ENCODE results near the gene VSIG10L.

The VSIG10L gene

GRCh38 chr19:51341976-51342580 is at the start of gene VSIG10L:
VSIG10L (minus strand) TSS chr19:51342139; CDS start chr19:51342124, 15 bp downstream.
- no peak for DNase-seq (ENCODE audit: low read depth in 2 of 2, low spot score in 1 of 2)

GRCh38 chr19:51391073-51391611 is 49.2 kb upstream of the VSIG10L start:
- no peak for DNase-seq (ENCODE audit: low read depth in 2 of 2, low spot score in 1 of 2)

DNA sequence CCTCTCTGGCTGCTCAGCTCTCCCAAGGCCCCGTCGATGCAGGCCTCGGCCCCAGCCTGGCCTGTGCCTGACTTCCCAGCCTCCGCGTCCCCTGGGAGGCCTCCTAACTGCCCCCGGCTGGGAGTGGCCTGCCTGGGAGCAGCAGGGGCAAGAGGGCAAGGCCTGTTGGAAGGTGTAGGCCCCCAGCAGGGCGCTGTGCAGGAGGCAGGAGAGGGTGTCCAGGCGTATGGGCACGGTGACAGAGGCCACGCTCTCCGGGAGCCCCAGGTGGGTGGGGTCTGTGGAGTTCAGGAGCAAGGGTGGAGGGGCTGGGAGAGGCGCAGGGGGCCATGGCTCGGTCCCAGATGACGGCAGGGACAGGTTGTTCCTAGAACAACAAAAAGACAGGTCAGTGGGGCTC is 47.2 kb upstream of the VSIG10L start:
- DNase-seq (ENCODE audit: low read depth in 2 of 2, low spot score in 1 of 2): no peak

DNA sequence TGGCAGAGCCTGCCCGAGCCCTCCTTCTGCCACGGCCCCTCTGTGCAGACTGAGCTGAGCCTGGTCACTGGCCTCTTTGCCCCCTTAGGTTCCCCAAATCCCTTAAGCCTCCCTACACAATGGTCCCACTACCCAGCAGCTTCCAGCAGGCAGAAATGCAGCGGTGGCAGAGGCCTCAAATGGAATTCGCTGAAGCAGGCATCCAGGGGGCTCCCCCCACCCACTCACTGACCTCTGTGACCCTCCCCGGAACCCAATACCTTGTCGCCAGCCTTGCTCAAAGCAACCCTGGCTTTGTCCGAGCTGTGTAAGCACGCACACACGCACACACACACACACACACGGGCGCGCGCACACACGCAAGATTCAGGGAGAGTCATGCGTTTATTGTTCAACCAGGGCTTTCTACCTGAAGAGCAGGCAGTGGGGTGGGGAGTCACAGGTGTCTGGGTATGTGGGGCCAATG is 46.0 kb upstream of the VSIG10L start, which contains the start of gene LIM2:
LIM2 (minus strand) TSS at position 51 of the 466 bp plus-strand sequence. CDS start 531 bp downstream, outside the sequence.
- DNase-seq (ENCODE audit: low read depth in 2 of 2, low spot score in 1 of 2): no peak

DNA sequence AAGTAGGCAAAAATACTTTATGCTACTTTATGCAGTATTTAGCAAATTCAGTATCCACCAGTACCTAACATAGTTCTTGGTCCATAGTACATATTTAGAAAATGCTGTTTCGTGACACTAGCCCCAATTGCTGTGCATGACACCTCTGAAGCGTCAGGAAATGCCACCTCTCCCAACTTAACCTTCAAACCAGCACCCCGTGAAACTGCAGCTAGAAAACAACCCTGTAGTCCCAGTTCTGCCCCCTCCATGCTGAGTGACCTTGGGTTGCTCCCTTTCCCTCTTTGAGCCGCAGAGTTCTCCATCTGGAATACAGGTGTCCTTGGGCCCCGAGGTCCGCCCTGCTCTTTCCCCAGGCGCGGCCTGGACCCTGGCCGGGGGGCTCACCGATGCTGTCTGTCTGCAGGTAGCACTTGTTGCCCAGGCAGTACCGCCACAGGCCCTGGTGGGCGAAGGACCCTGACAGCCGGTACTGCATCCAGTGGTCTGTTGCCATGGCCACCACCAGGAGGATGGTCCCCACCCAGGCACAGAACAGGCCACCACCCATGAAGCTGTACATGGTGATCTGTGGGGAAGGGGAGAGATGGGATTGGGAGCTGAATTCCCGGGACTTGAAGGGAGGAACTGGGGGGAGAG is 45.1 kb upstream of the VSIG10L start:
- no peak for DNase-seq (ENCODE audit: low read depth in 2 of 2, low spot score in 1 of 2)

DNA sequence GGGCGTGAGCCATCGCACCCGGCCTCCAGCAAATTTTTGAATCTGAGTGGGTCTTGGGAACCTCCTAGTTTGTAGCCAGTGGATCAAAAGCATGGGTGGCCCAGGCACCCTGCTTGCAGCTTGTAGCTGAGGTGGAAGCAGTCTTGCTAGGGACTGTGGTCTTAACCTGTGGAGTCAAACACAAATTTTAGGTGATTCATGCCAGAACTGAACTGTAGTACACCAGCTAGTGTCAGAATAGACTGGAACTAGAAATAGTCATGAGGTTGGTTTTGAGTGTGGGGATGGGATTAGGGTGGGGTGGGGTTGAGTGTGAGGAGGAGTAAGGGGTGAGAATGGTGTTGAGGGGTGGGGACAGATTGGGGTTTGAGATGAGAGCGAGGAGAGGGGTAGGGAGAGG is 40.1 kb upstream of the VSIG10L start:
- no peak for DNase-seq (ENCODE audit: low read depth in 2 of 2, low spot score in 1 of 2)

DNA sequence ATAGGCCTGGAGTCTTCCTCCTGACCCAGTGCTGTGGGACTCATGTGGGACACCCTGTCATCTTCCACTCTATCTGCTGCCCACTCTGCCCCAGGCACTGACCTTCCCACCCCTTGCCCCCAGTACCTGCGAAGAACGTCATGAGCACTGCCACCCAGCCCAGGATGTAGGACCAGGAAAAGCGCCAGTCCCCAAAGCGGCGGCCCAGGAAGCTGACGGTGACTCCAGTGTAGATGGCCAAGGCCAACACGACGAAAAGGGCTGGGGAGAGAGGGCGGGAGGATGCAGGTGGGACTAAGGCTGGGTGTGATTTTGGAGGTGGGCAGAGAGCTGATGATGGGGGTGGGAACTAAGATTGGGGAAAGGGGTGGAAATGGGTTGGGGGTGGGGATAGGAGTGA is 38.4 kb upstream of the VSIG10L start:
- no peak for DNase-seq (ENCODE audit: low read depth in 2 of 2, low spot score in 1 of 2)

DNA sequence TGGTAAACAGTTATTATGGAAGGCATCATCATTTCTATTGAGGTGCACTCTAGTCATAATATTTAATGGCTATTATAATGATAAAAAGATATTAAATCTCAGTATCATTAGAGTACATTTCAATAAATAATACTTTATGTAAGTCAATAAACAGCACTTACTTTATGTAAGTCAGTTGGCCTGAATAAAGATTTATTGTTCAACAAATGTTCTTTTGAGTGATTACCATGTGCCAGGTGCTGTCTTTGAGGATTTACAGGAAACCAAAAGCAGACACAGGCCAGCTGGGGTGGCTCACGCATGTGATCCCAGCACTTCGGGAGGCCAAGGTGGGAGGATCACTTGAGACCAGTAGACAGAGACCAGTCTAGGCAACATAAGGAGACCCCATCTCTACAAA is 35.5 kb upstream of the VSIG10L start:
- no peak for DNase-seq (ENCODE audit: low read depth in 2 of 2, low spot score in 1 of 2)

DNA sequence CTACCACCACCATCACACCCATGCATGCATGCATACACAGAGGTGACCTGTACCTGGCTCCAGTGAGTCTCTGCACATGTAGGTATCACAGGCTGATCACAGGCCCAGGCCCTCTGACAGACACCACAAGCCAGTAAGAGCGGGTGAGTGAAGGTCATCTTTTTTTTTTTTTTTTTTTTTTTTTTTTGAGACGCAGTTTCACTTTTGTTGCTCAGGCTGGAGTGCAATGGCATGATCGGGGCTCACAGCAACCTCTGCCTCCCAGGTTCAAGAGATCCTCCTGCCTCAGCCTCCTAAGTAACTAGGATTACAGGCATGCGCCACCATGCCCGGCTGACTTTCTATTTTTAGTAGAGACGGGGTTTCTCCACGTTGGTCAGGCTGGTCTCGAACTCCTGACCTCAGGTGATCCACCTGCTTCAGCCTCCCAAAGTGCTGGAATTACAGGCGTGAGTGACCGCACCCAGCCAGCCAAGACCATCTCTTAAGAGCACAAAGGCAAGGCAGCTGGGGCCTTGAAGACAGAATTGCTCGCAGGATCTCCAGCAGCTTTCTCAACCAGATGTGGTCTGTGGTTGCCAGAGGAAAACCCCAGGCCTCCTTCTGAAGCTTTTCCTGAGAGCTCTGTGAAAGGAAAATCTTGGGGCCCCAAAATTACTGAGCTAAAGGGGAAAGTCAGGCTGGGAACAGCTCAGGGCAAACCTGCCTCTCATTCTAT is 33.7 kb upstream of the VSIG10L start:
- peak in 1 of 2 donors; percentile 44 for DNase-seq (ENCODE audit: low read depth in 2 of 2, low spot score in 1 of 2)

- peak; percentile 74 to 87 for DNase-seq (ENCODE audit: low read depth in 2 of 2, low spot score in 1 of 2)
These were observed 30.9 kb upstream of the VSIG10L start, which contains the start of gene NKG7 for GRCh38 chr19:51372649-51373504. NKG7 (minus strand) TSS chr19:51372654; CDS start chr19:51372535, 119 bp downstream.

- no peak for DNase-seq (ENCODE audit: low read depth in 2 of 2, low spot score in 1 of 2)
These were observed 30.2 kb upstream of the VSIG10L start for GRCh38 chr19:51372021-51372648.

GRCh38 chr19:51371186-51371690 is 29.3 kb upstream of the VSIG10L start:
- DNase-seq (ENCODE audit: low read depth in 2 of 2, low spot score in 1 of 2): no peak

DNA sequence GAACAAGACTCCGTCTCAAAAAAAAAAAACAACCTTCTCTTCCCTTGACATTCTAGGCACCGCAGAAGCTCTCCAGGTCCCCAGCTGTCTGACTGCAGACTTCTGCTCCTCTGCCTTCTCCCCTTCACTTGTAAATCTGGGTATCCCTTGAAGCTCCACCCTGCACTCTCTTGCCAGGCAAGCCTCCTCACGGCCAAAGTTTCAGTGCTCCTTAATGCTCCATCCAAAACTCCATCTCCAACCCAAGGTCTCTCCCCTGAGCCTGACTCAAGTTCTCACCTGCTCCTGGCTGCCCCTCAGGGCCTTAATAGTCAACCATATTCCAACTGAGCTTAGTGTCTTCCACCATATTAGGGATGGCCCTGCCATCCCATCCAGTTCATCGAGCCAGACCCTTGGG is 28.3 kb upstream of the VSIG10L start:
- no peak for DNase-seq (ENCODE audit: low read depth in 2 of 2, low spot score in 1 of 2)

DNA sequence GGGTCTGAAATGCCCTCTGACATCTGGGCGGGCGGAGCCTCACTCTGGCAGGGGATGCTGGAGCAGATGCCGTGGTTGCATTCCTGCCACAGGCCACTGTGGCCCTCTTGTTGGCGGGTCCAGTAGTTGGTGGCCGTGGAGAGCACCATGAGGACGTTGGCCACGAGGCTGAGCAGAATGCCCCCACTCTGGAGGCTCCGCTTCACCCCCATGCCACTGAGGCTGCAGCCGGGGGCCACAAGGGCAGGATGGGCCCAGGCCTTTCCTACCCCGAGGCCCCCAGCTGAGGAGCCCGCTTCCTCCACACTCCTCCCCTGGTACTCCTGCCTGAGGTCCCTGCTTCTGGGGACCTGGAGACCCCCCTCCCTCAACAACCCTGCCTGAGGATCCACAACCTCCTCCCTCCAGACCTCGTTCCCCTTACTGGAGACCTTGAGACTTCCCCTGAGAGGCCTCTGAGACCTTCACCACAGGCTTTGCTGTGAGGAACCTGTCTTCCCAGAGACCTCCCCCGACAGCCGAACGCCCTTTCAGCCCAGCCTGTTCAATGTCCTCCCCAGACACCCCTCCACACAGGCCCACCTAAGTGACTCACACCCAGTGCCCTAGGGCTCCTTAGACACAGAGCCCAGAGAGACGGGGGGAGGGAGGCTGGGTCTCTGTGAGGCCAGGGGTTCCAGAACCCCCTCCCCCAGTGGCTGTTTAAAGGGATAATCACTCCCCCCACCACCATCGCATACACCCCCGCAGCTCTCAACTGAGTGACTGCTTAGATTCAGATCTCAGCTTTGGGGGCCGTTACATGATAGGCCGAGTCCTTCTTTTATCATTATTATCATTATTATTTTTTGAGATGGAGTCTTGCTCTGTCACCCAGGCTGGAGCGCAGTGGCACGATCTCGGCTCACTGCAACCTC is 26.7 kb upstream of the VSIG10L start, which contains the start of gene CLDND2:
CLDND2 (minus strand) TSS at position 638 of the 917 bp plus-strand sequence; CDS start at position 212, 426 bp downstream.
- peak in 1 of 2 donors; percentile 46 for DNase-seq (ENCODE audit: low read depth in 2 of 2, low spot score in 1 of 2)

- DNase-seq (ENCODE audit: low read depth in 2 of 2, low spot score in 1 of 2): peak; percentile 97 to 98
These were observed 25.8 kb upstream of the VSIG10L start for GRCh38 chr19:51367565-51368365.

- DNase-seq (ENCODE audit: low read depth in 2 of 2, low spot score in 1 of 2): no peak
These were observed 25.3 kb upstream of the VSIG10L start for GRCh38 chr19:51367255-51367564.

GRCh38 chr19:51366389-51367254 is 24.7 kb upstream of the VSIG10L start:
- DNase-seq (ENCODE audit: low read depth in 2 of 2, low spot score in 1 of 2): peak; percentile 83 to 89

Data from stimulated activated CD8-positive, alpha-beta memory T cell treated with anti-CD3 and anti-CD28 coated beads, Interleukin-4, amount 100 ng/mL, for 4 hours (primary cell).